ENCODE measurements around the gene SLC51A. TPM values are rescaled to one million over a fixed set of nuclear protein-coding genes. Genes with fewer than 3 reads are reported as not detected.

SLC51A gene
- total and polyA plus RNA-seq, 2 of the 13 experiments (the other 11 are each of a cell fraction or from before 2014, with no cell fraction given), result 4.3 to 48.8 TPM

DNA sequence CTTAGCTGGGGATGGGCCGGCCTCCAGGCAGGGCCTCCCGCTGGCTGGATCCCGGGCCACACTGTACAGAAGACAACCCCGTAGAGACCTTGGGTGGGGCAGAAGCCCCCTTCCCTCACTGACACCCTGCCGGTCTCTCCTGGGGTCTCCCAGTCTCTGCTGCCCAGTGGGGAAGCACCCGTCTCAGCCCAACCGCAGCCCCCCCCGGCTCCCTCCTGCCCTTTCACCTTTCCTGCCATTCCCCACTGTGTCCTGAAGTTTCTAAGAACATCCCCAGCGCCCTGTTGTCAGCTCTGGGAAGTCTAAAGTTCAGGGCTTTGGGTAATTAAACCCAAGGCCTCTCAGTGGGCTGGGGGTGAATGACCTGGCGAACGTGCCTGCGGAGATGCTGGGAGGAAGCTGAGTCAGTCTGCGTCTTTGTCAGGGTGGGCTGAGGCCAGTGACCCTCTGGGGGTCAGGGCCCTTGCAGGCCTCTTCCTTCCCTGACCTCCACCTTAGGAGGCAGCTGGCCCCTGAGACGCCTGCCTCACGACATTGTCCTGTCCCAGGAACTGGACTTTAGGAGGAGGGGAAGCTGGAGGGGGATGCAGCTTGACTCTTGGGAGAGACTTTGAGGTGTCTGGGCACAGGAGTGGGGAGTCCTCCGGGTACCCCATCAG lies 1.4 kb upstream of the SLC51A start (continued):
- peak; percentile 44; the same call in 1 of the 2 replicates for TF ChIP-seq KDM2A (CRISPR knock-in tag; IDR thresholded peaks at IDR 0.05; ENCODE audit: borderline replicate concordance, low read depth)
- peak; percentile 69; the same call in 1 of the 2 replicates for TF ChIP-seq FOSL1 (CRISPR knock-in tag; IDR thresholded peaks at IDR 0.05; ENCODE audit: borderline replicate concordance)
- TF ChIP-seq HNRNPLL (IDR thresholded peaks at IDR 0.05; ENCODE audit: low read depth, low read length, poor library complexity, severe bottlenecking), result no peak
- TF ChIP-seq, protein P1, sequence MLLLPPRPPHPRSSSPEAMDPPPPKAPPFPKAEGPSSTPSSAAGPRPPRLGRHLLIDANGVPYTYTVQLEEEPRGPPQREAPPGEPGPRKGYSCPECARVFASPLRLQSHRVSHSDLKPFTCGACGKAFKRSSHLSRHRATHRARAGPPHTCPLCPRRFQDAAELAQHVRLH (CRISPR knock-in tag; IDR thresholded peaks at IDR 0.05; ENCODE audit: borderline replicate concordance, low read depth), result peak; percentile 87; the same call in 1 of the 2 replicates
- peak; percentile 100 for TF ChIP-seq RXRB (CRISPR knock-in tag; IDR thresholded peaks at IDR 0.05; ENCODE audit: borderline replicate concordance)
- peak; percentile 90 for TF ChIP-seq IRF9 (CRISPR knock-in tag; IDR thresholded peaks at IDR 0.05; ENCODE audit: borderline replicate concordance)
- TF ChIP-seq HNF4A (CRISPR knock-in tag; IDR thresholded peaks at IDR 0.05), result peak; percentile 97
- TF ChIP-seq TAF1 (CRISPR knock-in tag; IDR thresholded peaks at IDR 0.05), result 0 out of 2 replicates have a peak, but pooled peaks have one; percentile 16
- TF ChIP-seq ZBTB8A (CRISPR knock-in tag; IDR thresholded peaks at IDR 0.05; ENCODE audit: borderline replicate concordance, low read depth), result no peak
- peak; percentile 76; the same call in 1 of the 2 replicates for TF ChIP-seq MEIS2 (CRISPR knock-in tag; IDR thresholded peaks at IDR 0.05)
- peak; percentile 87; the same call in 1 of the 2 replicates for TF ChIP-seq KDM3A (CRISPR knock-in tag; IDR thresholded peaks at IDR 0.05; ENCODE audit: low read depth)
- TF ChIP-seq BCL6 (CRISPR knock-in tag; IDR thresholded peaks at IDR 0.05), result peak; percentile 97
- TF ChIP-seq, protein P2, sequence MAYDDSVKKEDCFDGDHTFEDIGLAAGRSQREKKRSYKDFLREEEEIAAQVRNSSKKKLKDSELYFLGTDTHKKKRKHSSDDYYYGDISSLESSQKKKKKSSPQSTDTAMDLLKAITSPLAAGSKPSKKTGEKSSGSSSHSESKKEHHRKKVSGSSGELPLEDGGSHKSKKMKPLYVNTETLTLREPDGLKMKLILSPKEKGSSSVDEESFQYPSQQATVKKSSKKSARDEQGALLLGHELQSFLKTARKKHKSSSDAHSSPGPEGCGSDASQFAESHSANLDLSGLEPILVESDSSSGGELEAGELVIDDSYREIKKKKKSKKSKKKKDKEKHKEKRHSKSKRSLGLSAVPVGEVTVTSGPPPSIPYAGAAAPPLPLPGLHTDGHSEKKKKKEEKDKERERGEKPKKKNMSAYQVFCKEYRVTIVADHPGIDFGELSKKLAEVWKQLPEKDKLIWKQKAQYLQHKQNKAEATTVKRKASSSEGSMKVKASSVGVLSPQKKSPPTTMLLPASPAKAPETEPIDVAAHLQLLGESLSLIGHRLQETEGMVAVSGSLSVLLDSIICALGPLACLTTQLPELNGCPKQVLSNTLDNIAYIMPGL (CRISPR knock-in tag; IDR thresholded peaks at IDR 0.05; ENCODE audit: borderline replicate concordance in 1 of 2, low read depth in 1 of 2), result peak in 1 of 2 experiments; percentile 61; a peak in 1 of 4 replicates
- peak; percentile 82 for TF ChIP-seq HOXA5 (CRISPR knock-in tag; IDR thresholded peaks at IDR 0.05)
- 0 out of 2 replicates have a peak, but pooled peaks have one; percentile 31 for TF ChIP-seq ZNF639 (CRISPR knock-in tag; conservative IDR thresholded peaks at IDR 0.05)
- peak; percentile 87 for TF ChIP-seq FOXO1 (CRISPR knock-in tag; IDR thresholded peaks at IDR 0.05)
- peak; percentile 41; the same call in 1 of the 2 replicates for TF ChIP-seq MXD3 (CRISPR knock-in tag; IDR thresholded peaks at IDR 0.05)
- TF ChIP-seq HDAC1 (CRISPR knock-in tag; IDR thresholded peaks at IDR 0.05), result peak; percentile 97
- TF ChIP-seq FOXJ3 (CRISPR knock-in tag; IDR thresholded peaks at IDR 0.05; ENCODE audit: borderline replicate concordance), result peak; percentile 87
- TF ChIP-seq, protein P3, sequence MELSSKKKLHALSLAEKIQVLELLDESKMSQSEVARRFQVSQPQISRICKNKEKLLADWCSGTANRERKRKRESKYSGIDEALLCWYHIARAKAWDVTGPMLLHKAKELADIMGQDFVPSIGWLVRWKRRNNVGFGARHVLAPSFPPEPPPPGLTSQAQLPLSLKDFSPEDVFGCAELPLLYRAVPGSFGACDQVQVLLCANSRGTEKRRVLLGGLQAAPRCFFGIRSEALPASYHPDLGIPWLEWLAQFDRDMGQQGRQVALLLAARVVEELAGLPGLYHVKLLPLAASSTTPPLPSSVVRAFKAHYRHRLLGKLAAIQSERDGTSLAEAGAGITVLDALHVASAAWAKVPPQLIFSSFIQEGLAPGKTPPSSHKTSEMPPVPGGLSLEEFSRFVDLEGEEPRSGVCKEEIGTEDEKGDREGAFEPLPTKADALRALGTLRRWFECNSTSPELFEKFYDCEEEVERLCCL (CRISPR knock-in tag; IDR thresholded peaks at IDR 0.05; ENCODE audit: borderline replicate concordance), result no peak
- 0 out of 2 replicates have a peak, but pooled peaks have one; percentile 19 for TF ChIP-seq ZNF598 (CRISPR knock-in tag; IDR thresholded peaks at IDR 0.05; ENCODE audit: borderline replicate concordance)
- peak; percentile 53; the same call in 1 of the 2 replicates for TF ChIP-seq KMT2A (CRISPR knock-in tag; IDR thresholded peaks at IDR 0.05)
